Type B pancreatic cell (in vitro differentiated cells): ENCODE data around the gene FAM120A. TPM values are rescaled to one million over a fixed set of nuclear protein-coding genes. Genes with fewer than 3 reads are reported as not detected.
A peak's percentile ranks its signal among the peaks of the same experiment; 100 is the strongest.

ENCODE experiments used
- DNase-seq: peaks from one replicate; pipeline ENCODE4 v3.0.0; 2021; ENCODE audit warnings: mixed read lengths; ENCODE audit not compliant: unreplicated experiment; ENCODE audit errors: extremely low spot score
- H3K27ac Mint-ChIP-seq: 2 replicates; pipeline ENCODE4 v1.8.0; 2021; ENCODE audit warnings: mild to moderate bottlenecking, mixed read lengths
- H3K27me3 Mint-ChIP-seq: 2 replicates; pipeline ENCODE4 v1.8.0; 2021; ENCODE audit warnings: mixed read lengths
- H3K36me3 Mint-ChIP-seq: 2 replicates; pipeline ENCODE4 v1.8.0; 2021; ENCODE audit warnings: mixed read lengths
- H3K4me1 Mint-ChIP-seq: one replicate; pipeline ENCODE4 v1.8.0; 2021; ENCODE audit warnings: mixed read lengths; ENCODE audit not compliant: unreplicated experiment
- H3K4me3 Mint-ChIP-seq: 2 replicates; pipeline ENCODE4 v1.8.0; 2021; ENCODE audit warnings: mild to moderate bottlenecking, mixed read lengths
- H3K9me3 Mint-ChIP-seq: 2 replicates; pipeline ENCODE4 v1.8.0; 2021; ENCODE audit warnings: mixed read lengths
- total RNA-seq: library from RNA; stranded (reverse); gene quantifications from 2 replicates; pipeline ENCODE4 v1.2.1, GENCODE V29; 2021; ENCODE audit warnings: low replicate concordance
- TF ChIP-seq, protein P1 (sequence below): fragments of 200-600 bp; sonication (generic); conservative IDR thresholded peaks from 2 replicates; pipeline ENCODE4 v1.5.0; 2021; ENCODE audit warnings: antibody characterized with exemption, mild to moderate bottlenecking

FAM120A gene
- total RNA-seq, 1 donor from 2014 or later: 72.5 TPM

DNA sequence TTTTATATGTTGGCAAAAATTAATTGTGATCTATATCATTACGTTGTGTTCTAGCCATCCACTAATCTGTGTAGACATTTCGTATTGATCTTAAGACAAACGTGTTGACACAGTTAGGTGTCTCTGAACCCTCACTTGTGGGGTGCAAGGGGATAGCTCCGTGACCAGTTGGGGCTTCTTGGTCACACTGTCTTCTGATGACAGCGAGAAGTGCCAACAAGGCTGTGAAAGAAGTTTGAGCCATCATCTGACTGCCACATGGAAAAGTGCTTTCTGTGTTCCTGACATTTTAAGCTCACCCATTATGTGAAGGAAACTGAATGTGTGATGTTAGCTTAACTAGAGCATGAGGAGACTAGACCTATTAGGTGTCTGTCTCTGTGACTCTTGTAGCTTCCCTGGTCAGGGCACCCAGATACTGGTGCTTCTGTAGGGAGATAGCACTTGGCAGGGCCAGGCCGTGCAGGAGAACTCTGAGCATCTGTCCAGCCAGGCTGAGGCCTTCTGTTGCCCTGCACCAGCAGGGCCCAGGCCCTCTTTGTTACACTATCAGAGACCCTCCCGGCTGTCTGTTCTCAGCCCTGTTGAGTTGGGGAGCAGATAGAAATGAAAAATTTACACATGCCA lies 72.1 kb downstream of the FAM120A start:
- Mint-ChIP-seq H3K36me3 (peaks cover 18% of the 10 kb centered on the region), H3K27me3 (no peaks in the 10 kb centered on the region), H3K4me1 (peaks cover 10% of the 10 kb centered on the region), H3K27ac (no peak overlapping the region), H3K9me3 (no peaks in the 10 kb centered on the region), H3K4me3 (no peak overlapping the region)
- TF ChIP-seq, protein P1, sequence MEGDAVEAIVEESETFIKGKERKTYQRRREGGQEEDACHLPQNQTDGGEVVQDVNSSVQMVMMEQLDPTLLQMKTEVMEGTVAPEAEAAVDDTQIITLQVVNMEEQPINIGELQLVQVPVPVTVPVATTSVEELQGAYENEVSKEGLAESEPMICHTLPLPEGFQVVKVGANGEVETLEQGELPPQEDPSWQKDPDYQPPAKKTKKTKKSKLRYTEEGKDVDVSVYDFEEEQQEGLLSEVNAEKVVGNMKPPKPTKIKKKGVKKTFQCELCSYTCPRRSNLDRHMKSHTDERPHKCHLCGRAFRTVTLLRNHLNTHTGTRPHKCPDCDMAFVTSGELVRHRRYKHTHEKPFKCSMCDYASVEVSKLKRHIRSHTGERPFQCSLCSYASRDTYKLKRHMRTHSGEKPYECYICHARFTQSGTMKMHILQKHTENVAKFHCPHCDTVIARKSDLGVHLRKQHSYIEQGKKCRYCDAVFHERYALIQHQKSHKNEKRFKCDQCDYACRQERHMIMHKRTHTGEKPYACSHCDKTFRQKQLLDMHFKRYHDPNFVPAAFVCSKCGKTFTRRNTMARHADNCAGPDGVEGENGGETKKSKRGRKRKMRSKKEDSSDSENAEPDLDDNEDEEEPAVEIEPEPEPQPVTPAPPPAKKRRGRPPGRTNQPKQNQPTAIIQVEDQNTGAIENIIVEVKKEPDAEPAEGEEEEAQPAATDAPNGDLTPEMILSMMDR: no peak
- DNase-seq: no peak

DNA sequence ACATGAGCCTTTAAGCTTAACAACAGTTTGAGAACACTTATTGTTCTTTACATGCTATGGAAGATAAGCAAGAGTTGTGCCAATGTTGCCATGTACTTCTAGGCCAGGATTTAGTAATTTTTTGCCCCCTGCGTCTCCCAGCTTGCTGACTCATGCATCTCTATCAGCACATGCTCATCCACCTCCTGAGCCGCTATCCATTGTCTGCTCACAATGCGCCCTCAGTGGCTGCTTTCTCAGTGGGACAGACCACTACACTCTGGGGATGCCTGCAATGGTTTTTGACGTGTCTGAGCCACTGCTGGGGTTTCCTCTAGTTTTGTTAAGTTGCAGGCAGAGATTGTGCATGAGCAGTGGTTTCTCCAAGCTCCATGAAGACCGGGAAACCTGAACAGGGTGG lies 74.0 kb downstream of the FAM120A start:
- Mint-ChIP-seq H3K9me3 (no peaks in the 10 kb centered on the region), H3K4me1 (peaks cover 8% of the 10 kb centered on the region), H3K4me3 (no peak overlapping the region), H3K27me3 (no peaks in the 10 kb centered on the region), H3K27ac (no peak overlapping the region), H3K36me3 (peaks cover 22% of the 10 kb centered on the region)
- TF ChIP-seq, protein P1: no peak
- no peak for DNase-seq

DNA sequence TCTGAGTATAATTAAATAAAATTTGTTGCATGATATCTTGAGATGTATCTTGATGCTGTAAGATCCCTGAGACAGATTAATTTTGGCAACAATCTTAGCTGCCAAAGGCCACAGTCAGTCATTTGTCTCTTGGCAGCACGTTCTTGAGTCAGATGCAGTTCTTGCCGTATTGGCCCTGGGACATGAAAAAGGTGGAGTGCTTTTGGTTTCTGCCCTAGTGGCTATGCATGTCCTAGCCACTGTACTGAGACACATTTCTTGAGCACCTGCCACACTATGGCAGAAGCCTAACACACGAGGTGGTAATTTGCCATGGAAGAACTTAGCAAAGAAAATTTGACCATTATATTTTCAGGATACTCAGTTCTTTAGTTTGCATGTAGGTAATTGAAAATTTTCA lies 79.9 kb downstream of the FAM120A start:
- Mint-ChIP-seq H3K4me1 (no peaks in the 10 kb centered on the region), H3K27ac (no peak overlapping the region), H3K4me3 (no peak overlapping the region), H3K27me3 (no peaks in the 10 kb centered on the region), H3K9me3 (no peaks in the 10 kb centered on the region), H3K36me3 (peaks cover 38% of the 10 kb centered on the region)
- TF ChIP-seq, protein P1: peak; percentile 46
- no peak for DNase-seq

DNA sequence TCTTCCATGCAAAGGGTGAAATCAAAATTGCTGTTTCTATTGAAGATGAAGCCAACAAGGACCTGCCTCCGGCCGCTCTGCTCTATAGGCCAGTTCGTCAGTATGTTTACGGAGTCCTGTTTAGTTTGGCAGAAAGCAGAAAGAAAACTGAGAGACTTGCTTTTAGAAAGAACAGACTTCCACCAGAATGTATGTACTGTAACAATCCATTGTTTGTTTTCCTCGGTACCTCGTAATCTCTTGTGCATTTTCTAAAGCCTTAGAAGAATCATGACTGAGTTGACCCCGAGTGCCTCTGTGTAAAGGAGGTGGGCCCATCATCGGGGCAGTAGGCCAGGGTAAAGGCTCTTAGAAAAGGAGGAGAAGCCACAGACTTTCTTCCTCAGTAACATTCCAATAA lies 80.7 kb downstream of the FAM120A start:
- H3K27ac Mint-ChIP-seq: no peak overlapping the region
- no peaks in the 10 kb centered on the region for H3K27me3 Mint-ChIP-seq
- DNase-seq: no peak
- no peak overlapping the region for H3K4me3 Mint-ChIP-seq
- no peaks in the 10 kb centered on the region for H3K9me3 Mint-ChIP-seq
- H3K36me3 Mint-ChIP-seq: peaks cover 31% of the 10 kb centered on the region
- TF ChIP-seq, protein P1: no peak
- H3K4me1 Mint-ChIP-seq: no peaks in the 10 kb centered on the region

DNA sequence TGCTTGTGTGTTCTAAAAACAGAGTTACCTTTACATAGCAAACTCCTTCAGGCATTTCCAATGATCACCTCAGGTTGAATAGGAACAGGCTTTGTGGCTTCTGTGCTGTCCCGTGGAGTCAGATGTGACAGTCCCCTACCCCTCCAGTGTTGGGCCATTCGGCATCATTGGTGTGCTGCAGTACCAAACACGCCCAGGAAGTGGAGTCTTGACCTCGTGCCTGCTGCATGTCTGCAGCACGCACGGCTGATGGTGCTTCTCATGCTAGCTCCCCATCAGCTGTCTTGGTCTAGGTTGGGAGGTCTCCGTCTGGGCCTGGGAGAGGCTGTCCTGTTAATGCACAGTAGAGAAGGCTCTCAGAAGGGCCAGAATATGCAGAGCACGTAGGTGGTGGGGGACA lies 82.4 kb downstream of the FAM120A start:
- no peaks in the 10 kb centered on the region for H3K9me3 Mint-ChIP-seq
- H3K4me1 Mint-ChIP-seq: no peaks in the 10 kb centered on the region
- no peak for DNase-seq
- H3K4me3 Mint-ChIP-seq: no peak overlapping the region
- no peaks in the 10 kb centered on the region for H3K27me3 Mint-ChIP-seq
- H3K27ac Mint-ChIP-seq: no peak overlapping the region
- TF ChIP-seq, protein P1: no peak
- H3K36me3 Mint-ChIP-seq: peaks cover 34% of the 10 kb centered on the region

DNA sequence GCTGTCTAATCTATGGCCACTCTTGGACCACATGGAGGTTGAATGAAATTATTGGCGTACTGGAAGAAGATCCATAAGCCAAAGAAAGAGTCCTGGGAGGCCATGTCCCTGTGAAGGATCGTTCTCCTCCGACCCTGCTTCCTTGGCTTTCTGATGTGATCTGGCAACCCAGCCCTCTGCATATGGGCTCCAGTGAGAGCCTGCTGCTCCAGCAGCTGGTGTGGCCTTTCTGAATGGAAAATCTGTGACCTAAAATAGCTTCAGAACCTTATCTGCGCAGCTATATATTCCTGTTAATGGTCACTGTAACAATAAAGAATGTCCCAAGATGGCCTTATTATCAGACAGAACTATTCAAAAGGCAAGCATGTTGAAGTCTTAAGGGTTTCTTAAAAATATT lies 84.7 kb downstream of the FAM120A start:
- H3K27ac Mint-ChIP-seq: no peak overlapping the region
- no peak overlapping the region for H3K4me3 Mint-ChIP-seq
- TF ChIP-seq, protein P1: no peak
- no peak for DNase-seq
- no peaks in the 10 kb centered on the region for H3K9me3 Mint-ChIP-seq
- peaks cover 31% of the 10 kb centered on the region for H3K36me3 Mint-ChIP-seq
- peaks cover 3% of the 10 kb centered on the region for H3K4me1 Mint-ChIP-seq
- no peaks in the 10 kb centered on the region for H3K27me3 Mint-ChIP-seq
